Fibroblast of the aortic adventitia (primary cell): ENCODE data around the gene SH3TC2. TPM values are rescaled to one million over a fixed set of nuclear protein-coding genes. Genes with fewer than 3 reads are reported as not detected.

Experiments
- DNase-seq: peaks from one replicate; pipeline ENCODE4 v3.0.0-alpha.2; 2010; ENCODE audit warnings: low read depth
- H3K4me3 ChIP-seq: 2 replicates; pipeline ENCODE4 v1.5.1; 2011; ENCODE audit warnings: low read depth, mild to moderate bottlenecking, control low read depth, low read length, moderate library complexity
- total RNA-seq: library from RNA; depleted of rRNA; stranded (reverse); fragments of >200 nt; gene quantifications from 2 replicates; pipeline ENCODE4 v1.2.3, GENCODE V29; 2012; ENCODE audit warnings: low replicate concordance
- TF ChIP-seq, protein P1 (sequence below): IDR thresholded peaks from 2 replicates; pipeline ENCODE4 v1.5.1; 2011; ENCODE audit warnings: mild to moderate bottlenecking, low read length, control low read depth, inconsistent platforms; ENCODE audit not compliant: insufficient read depth

The SH3TC2 gene
- total RNA-seq, 1 donor, result 4.1 TPM

DNA sequence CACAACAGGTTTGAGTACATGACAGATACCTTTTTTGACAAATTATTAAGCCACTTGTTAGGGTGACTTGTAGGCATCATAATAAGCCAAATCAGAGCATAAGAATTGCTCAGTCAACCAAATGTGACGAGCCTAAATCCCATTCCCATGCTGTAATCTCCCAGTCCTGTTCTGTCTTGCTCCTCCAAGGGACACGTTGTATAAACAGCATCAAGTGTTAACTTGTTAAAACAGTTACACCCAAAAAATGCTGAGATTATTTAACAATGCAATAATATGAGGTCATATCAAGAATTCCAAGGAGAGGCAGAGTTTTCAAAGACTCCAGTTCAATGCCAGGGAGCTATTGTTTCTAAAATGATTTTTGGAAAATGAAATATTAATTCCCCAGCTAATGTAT lies 76.2 kb downstream of the SH3TC2 start:
- no peak overlapping the region for H3K4me3 ChIP-seq
- peak; percentile 31 for DNase-seq
- TF ChIP-seq, protein P1, sequence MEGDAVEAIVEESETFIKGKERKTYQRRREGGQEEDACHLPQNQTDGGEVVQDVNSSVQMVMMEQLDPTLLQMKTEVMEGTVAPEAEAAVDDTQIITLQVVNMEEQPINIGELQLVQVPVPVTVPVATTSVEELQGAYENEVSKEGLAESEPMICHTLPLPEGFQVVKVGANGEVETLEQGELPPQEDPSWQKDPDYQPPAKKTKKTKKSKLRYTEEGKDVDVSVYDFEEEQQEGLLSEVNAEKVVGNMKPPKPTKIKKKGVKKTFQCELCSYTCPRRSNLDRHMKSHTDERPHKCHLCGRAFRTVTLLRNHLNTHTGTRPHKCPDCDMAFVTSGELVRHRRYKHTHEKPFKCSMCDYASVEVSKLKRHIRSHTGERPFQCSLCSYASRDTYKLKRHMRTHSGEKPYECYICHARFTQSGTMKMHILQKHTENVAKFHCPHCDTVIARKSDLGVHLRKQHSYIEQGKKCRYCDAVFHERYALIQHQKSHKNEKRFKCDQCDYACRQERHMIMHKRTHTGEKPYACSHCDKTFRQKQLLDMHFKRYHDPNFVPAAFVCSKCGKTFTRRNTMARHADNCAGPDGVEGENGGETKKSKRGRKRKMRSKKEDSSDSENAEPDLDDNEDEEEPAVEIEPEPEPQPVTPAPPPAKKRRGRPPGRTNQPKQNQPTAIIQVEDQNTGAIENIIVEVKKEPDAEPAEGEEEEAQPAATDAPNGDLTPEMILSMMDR, result no peak

DNA sequence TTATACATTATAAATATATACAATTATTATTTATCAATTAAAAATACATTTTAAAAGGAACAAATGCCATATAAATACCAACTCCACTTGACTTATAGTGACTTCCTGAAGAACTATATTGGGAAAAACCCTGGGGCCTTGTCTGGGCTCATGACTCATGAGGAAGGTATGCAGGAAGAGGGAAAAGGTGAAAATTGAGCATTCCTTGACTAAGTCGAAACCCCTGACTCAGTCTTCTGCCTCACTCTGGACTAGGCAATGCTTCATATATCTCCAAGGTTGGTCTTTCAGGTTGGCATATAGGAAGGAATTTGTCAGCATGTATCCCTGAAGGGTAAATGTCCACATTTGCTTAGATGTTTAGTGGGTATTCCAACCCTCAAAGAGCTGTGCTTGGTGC lies 78.5 kb downstream of the SH3TC2 start:
- DNase-seq, result peak; percentile 39
- H3K4me3 ChIP-seq, result no peak overlapping the region
- TF ChIP-seq, protein P1, result no peak

DNA sequence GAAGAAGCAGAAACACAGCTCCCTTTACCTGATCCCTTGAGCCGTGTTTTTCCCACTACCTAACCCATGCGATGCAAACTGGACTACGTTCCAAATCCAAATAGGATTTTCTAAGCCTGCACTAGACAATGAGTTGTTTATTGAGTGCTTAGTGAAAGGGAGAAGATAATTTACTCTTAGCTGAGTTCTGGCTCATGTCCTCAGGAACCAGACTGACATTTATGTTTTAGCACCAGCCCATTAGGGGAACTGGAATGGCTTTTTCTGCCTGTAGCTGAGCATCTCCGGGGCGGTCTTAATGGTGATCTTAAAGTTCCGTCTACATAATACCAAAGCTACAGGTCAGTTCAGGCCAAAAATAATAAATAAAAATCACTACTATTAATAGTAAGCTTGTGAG lies 81.5 kb downstream of the SH3TC2 start:
- no peak for DNase-seq
- H3K4me3 ChIP-seq, result no peak overlapping the region
- TF ChIP-seq, protein P1, result no peak

DNA sequence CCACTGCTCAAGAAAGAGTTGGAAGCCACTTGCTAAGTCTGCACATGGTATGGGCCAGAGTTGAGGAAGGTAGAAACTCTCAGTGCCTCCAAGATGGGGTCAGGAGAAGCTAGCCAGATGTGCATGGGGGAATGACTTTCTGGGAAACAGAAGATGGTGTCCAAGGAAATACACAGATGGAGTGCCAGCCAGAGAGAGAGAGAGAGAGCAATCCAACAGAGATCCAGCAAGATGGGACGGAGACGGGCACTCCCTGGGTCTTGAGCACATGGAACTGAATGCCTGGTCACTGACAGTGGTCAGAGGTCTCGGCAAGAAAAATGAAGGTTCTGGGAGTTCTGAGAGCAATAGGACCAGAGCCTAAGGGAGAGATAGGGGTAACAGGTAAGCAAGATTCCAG lies 82.1 kb downstream of the SH3TC2 start:
- TF ChIP-seq, protein P1, result no peak

DNA sequence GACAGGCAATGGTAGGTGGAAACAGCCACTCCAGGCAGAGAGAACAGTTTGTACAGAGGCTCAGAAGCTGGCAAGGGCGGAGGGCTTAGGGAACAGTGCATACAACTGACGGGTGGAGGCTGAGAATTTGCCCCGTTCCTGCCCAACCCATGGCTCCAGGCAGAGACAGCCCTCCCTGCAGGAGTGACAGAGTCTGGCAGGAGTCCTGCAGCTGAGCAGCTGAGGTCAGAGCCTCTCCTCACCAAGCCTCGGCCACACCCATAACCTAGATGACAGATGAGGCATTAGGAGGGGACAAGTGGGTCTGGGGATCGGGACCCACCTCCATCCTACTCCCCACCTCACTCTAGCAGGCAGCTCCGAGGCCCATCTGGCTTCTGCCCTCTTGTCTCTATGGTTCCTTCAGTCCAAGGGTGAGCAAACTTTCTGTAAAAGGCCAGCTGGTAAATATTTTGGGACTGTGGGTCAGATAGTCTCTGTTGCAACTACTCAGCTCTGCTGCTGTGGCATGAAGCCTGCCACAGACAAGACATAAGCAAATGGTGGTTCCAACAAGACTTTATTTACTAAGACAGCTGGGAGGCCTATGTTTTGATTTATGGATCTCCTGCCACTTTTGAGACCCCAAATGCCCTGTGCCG lies 83.7 kb downstream of the SH3TC2 start:
- no peak overlapping the region for H3K4me3 ChIP-seq
- DNase-seq, result no peak
- TF ChIP-seq, protein P1, result no peak

More for the DNA sequence above, 82.1 kb downstream of the SH3TC2 start:
- H3K4me3 ChIP-seq, result no peak overlapping the region
- DNase-seq, result no peak

DNA sequence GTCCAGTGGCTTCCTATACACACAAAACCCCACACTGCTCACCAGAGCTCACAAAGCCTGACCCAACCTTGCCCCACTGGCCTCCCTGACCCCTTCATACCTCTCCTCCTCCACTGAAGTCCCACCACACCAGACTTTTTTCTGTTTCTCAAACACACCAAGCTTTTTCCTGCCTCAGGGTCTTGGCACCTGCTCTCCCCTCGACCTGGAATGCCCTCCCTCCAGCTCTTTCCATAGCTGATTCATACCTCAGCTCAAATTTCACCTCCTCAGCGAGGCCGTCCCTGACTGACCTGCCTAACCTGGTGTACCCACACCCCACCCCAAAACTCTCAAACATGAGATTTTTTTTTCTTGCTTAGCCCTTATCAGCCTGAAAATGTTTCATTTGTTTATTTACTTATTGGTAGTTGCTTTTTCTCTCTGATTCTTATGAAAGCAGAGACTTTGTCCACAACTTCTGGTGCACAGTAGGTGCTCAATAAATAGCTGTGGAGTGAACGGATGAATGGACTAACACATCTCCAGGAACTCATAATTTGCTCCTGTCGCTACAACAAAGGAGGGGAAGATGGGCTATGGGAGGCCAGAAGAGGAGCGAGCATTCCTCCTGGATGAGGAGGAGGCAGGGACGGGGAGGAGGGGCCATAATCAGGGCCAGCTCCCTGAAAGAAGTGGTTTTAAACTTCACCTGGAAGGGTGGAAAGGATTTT lies 84.3 kb downstream of the SH3TC2 start:
- TF ChIP-seq, protein P1, result no peak

More for the DNA sequence above, 84.3 kb downstream of the SH3TC2 start:
- DNase-seq, result no peak
- H3K4me3 ChIP-seq, result no peak overlapping the region
